ENCODE results near the gene RASA3. TPM values are rescaled to one million over a fixed set of nuclear protein-coding genes. Genes with fewer than 3 reads are reported as not detected.
"Not testable (repeated sequence)": the region's sequence is repeated elsewhere in the genome, so short reads cannot be mapped to it uniquely, and the experiment has no call there.

RASA3 gene
- total RNA-seq, 1 experiment from 2014 or later: 9.1 TPM

GRCh38 chr13:114111577-114111976 lies 20.8 kb downstream of the RASA3 start:
- no peak for DNase-seq (ENCODE audit: unreplicated experiment)
- H3K4me3 Mint-ChIP-seq (ENCODE audit: unreplicated experiment): no peak overlapping the region
- no peaks in the 10 kb centered on the region for H3K27me3 Mint-ChIP-seq (ENCODE audit: insufficient read depth, unreplicated experiment)
- POLR2A ChIA-PET: no interaction called here
- no peaks in the 10 kb centered on the region for H3K36me3 Mint-ChIP-seq (ENCODE audit: insufficient read depth, unreplicated experiment)
- H3K27ac Mint-ChIP-seq (ENCODE audit: low read depth, unreplicated experiment): no peak overlapping the region
- CTCF ChIA-PET: interaction anchor here (0.8 kb wide), 1 partner anchor 40 kb away, joined by 3 read pairs; no protein-coding TSS in a partner anchor
- no peaks in the 10 kb centered on the region for H3K9me3 Mint-ChIP-seq (ENCODE audit: unreplicated experiment)
- TF ChIP-seq CTCF (IDR thresholded peaks at IDR 0.05; ENCODE audit: unreplicated experiment): no peak
- intact Hi-C loops (cut with micrococcal nuclease): no loop called here
- BruUV-seq (replicated peaks): no TSS peak
- peaks cover 5% of the 10 kb centered on the region for H3K4me1 Mint-ChIP-seq (ENCODE audit: insufficient read depth, unreplicated experiment)

- POLR2A ChIA-PET; intact Hi-C loops (cut with micrococcal nuclease); DNase-seq (ENCODE audit: unreplicated experiment); H3K27me3 Mint-ChIP-seq (ENCODE audit: insufficient read depth, unreplicated experiment); H3K4me1 Mint-ChIP-seq (ENCODE audit: insufficient read depth, unreplicated experiment); H3K36me3 Mint-ChIP-seq (ENCODE audit: insufficient read depth, unreplicated experiment); BruUV-seq (replicated peaks); H3K4me3 Mint-ChIP-seq (ENCODE audit: unreplicated experiment); H3K9me3 Mint-ChIP-seq (ENCODE audit: unreplicated experiment); H3K27ac Mint-ChIP-seq (ENCODE audit: low read depth, unreplicated experiment): not testable (repeated sequence)
- CTCF ChIA-PET: interaction anchor here (0.6 kb wide), 1 partner anchor 12 kb away, joined by 5 read pairs; no protein-coding TSS in a partner anchor
These were observed 21.6 kb downstream of the RASA3 start for GRCh38 chr13:114110830-114111189.

- Mint-ChIP-seq H3K27me3 (ENCODE audit: insufficient read depth, unreplicated experiment) (no peaks in the 10 kb centered on the region), H3K9me3 (ENCODE audit: unreplicated experiment) (no peaks in the 10 kb centered on the region), H3K4me3 (ENCODE audit: unreplicated experiment) (no peak overlapping the region), H3K4me1 (ENCODE audit: insufficient read depth, unreplicated experiment) (peaks cover under 1% of the 10 kb centered on the region), H3K36me3 (ENCODE audit: insufficient read depth, unreplicated experiment) (no peaks in the 10 kb centered on the region), H3K27ac (ENCODE audit: low read depth, unreplicated experiment) (no peak overlapping the region)
- DNase-seq (ENCODE audit: unreplicated experiment): no peak
- intact Hi-C loops (cut with micrococcal nuclease): no loop called here
- ChIA-PET POLR2A (no interaction called here), CTCF (interaction anchor here (0.5 kb wide), 1 partner anchor 12 kb away, joined by 3 read pairs; no protein-coding TSS in a partner anchor)
- TF ChIP-seq CTCF (IDR thresholded peaks at IDR 0.05; ENCODE audit: unreplicated experiment): no peak
- no TSS peak for BruUV-seq (replicated peaks)
These were observed 22.2 kb downstream of the RASA3 start for GRCh38 chr13:114110091-114110829.

GRCh38 chr13:114109641-114110041 lies 22.8 kb downstream of the RASA3 start:
- Mint-ChIP-seq H3K27me3 (ENCODE audit: insufficient read depth, unreplicated experiment) (no peaks in the 10 kb centered on the region), H3K9me3 (ENCODE audit: unreplicated experiment) (no peaks in the 10 kb centered on the region), H3K4me3 (ENCODE audit: unreplicated experiment) (no peak overlapping the region), H3K36me3 (ENCODE audit: insufficient read depth, unreplicated experiment) (no peaks in the 10 kb centered on the region), H3K27ac (ENCODE audit: low read depth, unreplicated experiment) (no peak overlapping the region), H3K4me1 (ENCODE audit: insufficient read depth, unreplicated experiment) (no peaks in the 10 kb centered on the region)
- DNase-seq (ENCODE audit: unreplicated experiment): no peak
- BruUV-seq (replicated peaks): no TSS peak
- no peak for TF ChIP-seq CTCF (IDR thresholded peaks at IDR 0.05; ENCODE audit: unreplicated experiment)
- ChIA-PET CTCF (interaction anchor here (0.5 kb wide), 1 partner anchor 11 kb away, joined by 3 read pairs; no protein-coding TSS in a partner anchor), POLR2A (no interaction called here)
- intact Hi-C loops (cut with micrococcal nuclease): no loop called here

All from MCF 10A (cell line).